ENCODE results near the gene SEPTIN12.
"Not testable (repeated sequence)": the region's sequence is repeated elsewhere in the genome, so short reads cannot be mapped to it uniquely, and the experiment has no call there.

SEPTIN12 gene

DNA sequence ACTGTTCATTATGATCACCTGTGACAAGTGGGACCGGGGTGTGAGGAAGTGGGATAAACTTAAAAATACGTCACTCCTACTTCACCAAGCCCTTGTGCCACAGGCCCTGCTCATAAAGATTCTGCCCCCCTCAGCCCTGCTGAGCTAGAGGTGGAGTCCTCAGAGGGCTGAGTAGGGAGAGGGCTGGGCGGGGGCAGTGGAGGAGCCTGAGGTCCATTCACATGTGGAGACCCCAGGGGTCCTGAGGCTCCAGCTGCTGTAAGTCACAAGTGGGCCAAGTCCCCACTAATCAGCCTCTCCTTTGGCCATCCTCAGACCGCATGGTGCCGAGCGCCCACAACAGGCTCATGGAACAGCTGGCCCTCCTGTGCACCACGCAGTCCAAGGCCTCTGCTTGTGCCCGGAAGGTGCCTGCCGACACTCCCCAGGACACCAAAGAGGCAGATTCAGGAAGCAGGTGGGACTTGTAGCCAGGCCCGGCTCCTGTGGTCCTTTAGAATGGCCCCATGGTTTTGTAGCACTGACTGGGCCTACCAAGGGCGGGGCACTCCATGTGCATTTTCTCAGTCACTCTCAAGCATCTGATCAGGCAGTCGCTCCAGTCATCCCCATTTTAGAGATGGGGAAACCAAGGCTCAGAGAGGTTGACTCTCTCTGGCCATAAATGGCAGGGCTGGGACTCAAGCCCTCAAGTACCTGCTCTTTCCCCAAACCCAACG, 43.4 kb downstream of the SEPTIN12 start:
- Histone ChIP-seq H3K9me3 (ENCODE audit: control insufficient read depth, low read length) (no peaks in the 10 kb centered on the region), H3K9ac (no peak overlapping the region), H3K27me3 (ENCODE audit: control insufficient read depth, insufficient read depth, low read length) (no peaks in the 10 kb centered on the region), H3K27ac (no peak overlapping the region), H3K36me3 (ENCODE audit: control insufficient read depth, insufficient read depth, low read length) (no peaks in the 10 kb centered on the region), H3K4me1 (peaks cover 9% of the 10 kb centered on the region), H2AFZ (no peak overlapping the region), H3K4me2 (ENCODE audit: low read length) (no peak overlapping the region), H3K4me3 (ENCODE audit: low read depth, low read length) (no peak overlapping the region), H3K79me2 (no peaks in the 10 kb centered on the region)
- TF ChIP-seq, protein P1, sequence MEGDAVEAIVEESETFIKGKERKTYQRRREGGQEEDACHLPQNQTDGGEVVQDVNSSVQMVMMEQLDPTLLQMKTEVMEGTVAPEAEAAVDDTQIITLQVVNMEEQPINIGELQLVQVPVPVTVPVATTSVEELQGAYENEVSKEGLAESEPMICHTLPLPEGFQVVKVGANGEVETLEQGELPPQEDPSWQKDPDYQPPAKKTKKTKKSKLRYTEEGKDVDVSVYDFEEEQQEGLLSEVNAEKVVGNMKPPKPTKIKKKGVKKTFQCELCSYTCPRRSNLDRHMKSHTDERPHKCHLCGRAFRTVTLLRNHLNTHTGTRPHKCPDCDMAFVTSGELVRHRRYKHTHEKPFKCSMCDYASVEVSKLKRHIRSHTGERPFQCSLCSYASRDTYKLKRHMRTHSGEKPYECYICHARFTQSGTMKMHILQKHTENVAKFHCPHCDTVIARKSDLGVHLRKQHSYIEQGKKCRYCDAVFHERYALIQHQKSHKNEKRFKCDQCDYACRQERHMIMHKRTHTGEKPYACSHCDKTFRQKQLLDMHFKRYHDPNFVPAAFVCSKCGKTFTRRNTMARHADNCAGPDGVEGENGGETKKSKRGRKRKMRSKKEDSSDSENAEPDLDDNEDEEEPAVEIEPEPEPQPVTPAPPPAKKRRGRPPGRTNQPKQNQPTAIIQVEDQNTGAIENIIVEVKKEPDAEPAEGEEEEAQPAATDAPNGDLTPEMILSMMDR (IDR thresholded peaks at IDR 0.05), result no peak

DNA sequence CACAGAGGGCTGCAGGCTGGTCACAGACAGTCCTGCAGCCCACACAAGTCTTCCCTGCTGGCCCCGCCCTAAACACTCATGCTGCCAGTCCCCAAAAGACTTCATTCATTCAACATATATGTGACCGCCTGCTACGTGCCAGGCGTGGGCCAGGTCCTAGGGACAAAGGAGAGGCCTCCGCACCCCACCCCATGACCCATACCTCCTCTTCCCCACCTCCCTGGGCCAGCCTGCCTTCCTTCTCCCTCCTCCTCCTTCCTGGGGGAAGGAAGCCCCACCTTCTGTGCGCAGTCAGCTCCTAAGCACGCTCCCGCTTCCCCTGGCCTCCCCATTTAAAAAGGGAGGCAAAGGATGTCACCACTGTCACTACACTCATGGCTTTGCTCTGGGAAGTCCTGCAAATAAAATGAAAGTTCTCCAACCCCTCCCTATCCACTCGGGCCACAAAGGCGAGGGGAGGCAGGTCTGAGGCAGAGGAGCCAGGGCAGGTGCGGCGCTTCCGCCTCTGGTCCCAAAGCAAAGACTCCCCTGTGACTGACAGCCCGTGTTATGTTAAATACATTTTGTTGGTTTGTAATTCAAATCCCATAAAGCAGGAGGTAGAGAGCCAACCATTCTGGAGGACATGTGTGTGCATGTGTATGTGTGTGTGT, 44.8 kb downstream of the SEPTIN12 start:
- TF ChIP-seq, protein P1 (IDR thresholded peaks at IDR 0.05), result no peak
- H3K27me3 ChIP-seq (ENCODE audit: control insufficient read depth, insufficient read depth, low read length), result no peaks in the 10 kb centered on the region
- peak overlapping the region; percentile 79 for H2AFZ ChIP-seq
- no peak overlapping the region for H3K9ac ChIP-seq
- H3K4me3 ChIP-seq (ENCODE audit: low read depth, low read length), result no peak overlapping the region
- no peaks in the 10 kb centered on the region for H3K36me3 ChIP-seq (ENCODE audit: control insufficient read depth, insufficient read depth, low read length)
- no peaks in the 10 kb centered on the region for H3K9me3 ChIP-seq (ENCODE audit: control insufficient read depth, low read length)
- H3K4me2 ChIP-seq (ENCODE audit: low read length), result no peak overlapping the region
- no peaks in the 10 kb centered on the region for H3K79me2 ChIP-seq
- peaks cover 9% of the 10 kb centered on the region for H3K4me1 ChIP-seq
- no peak overlapping the region for H3K27ac ChIP-seq

DNA sequence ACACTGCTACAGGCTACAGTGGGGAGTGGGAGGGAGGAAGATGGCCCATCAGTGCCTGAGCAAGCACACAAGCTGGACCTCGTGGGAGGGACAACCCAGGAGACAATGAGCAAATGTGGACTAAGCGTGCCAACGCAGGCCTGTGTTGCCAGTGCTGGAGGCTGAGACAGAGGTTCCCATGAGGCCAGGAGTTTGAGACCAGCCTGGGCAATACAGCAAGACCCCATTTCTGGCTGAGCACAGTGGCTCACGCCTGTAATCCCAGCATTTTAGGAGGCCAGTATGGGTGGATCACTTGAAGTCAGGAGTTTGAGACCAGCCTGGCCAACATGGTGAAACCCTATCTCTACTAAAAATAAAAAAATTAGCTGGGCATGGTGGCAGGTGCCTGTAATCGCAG, 49.8 kb downstream of the SEPTIN12 start:
- not testable (repeated sequence) for H3K36me3 ChIP-seq (ENCODE audit: control insufficient read depth, insufficient read depth, low read length); H3K9me3 ChIP-seq (ENCODE audit: control insufficient read depth, low read length); H3K4me3 ChIP-seq (ENCODE audit: low read depth, low read length); H3K4me2 ChIP-seq (ENCODE audit: low read length); H2AFZ ChIP-seq; H3K9ac ChIP-seq; H3K79me2 ChIP-seq; H3K27ac ChIP-seq; H3K27me3 ChIP-seq (ENCODE audit: control insufficient read depth, insufficient read depth, low read length)
- peaks cover 12% of the 10 kb centered on the region for H3K4me1 ChIP-seq

DNA sequence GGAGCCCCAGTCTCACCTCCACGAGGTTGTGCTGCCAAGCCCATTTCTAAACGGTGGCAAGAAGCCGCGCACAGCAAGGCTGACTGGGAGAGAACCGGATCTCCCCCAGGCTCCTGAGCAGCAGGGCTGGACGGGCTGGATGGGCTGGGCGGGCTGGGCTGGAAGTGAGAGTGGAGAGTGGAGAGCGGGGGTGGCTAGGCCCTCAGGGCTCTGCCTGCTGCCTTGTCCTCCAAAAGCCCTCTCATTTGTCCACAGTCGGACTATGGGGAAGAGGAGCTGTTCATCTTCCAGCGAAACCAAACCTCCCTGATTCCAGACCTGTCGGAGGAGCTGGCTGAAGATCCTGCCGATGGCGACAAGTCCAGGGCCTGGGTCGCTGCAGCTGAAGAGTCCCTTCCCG, 50.6 kb downstream of the SEPTIN12 start:
- H3K79me2 ChIP-seq, result no peaks in the 10 kb centered on the region
- H3K9ac ChIP-seq, result no peak overlapping the region
- no peak overlapping the region for H3K27ac ChIP-seq
- no peaks in the 10 kb centered on the region for H3K9me3 ChIP-seq (ENCODE audit: control insufficient read depth, low read length)
- H3K4me3 ChIP-seq (ENCODE audit: low read depth, low read length), result no peak overlapping the region
- TF ChIP-seq, protein P1 (IDR thresholded peaks at IDR 0.05), result no peak
- H3K4me1 ChIP-seq, result peaks cover 6% of the 10 kb centered on the region
- no peaks in the 10 kb centered on the region for H3K36me3 ChIP-seq (ENCODE audit: control insufficient read depth, insufficient read depth, low read length)
- no peak overlapping the region for H2AFZ ChIP-seq
- H3K4me2 ChIP-seq (ENCODE audit: low read length), result no peak overlapping the region
- no peaks in the 10 kb centered on the region for H3K27me3 ChIP-seq (ENCODE audit: control insufficient read depth, insufficient read depth, low read length)

DNA sequence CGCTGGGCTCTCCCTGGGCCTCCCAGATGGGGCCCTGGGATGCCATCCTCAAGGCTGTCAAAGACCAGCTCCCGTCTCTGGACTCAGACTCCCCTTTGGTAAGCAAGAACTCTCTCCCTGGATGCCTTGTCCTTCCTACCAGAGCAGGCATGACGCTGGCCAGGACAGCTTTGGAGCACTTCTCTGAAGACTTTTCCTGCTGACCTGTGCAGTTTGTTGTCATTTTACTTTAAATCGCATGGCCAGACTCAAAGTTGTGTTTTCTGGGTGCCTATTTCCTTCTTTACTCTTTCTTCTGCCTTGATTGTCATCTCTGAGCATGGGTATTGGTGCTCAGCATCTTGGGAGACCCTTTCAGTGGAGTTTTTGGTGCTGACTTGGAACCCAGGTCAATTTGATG, 51.6 kb downstream of the SEPTIN12 start:
- H3K9ac ChIP-seq, result no peak overlapping the region
- H3K4me3 ChIP-seq (ENCODE audit: low read depth, low read length), result no peak overlapping the region
- no peaks in the 10 kb centered on the region for H3K36me3 ChIP-seq (ENCODE audit: control insufficient read depth, insufficient read depth, low read length)
- H3K27ac ChIP-seq, result no peak overlapping the region
- no peak overlapping the region for H2AFZ ChIP-seq
- no peaks in the 10 kb centered on the region for H3K79me2 ChIP-seq
- H3K4me2 ChIP-seq (ENCODE audit: low read length), result no peak overlapping the region
- H3K9me3 ChIP-seq (ENCODE audit: control insufficient read depth, low read length), result no peaks in the 10 kb centered on the region
- no peaks in the 10 kb centered on the region for H3K27me3 ChIP-seq (ENCODE audit: control insufficient read depth, insufficient read depth, low read length)
- TF ChIP-seq, protein P1 (IDR thresholded peaks at IDR 0.05), result no peak
- peaks cover 6% of the 10 kb centered on the region for H3K4me1 ChIP-seq

All from parathyroid adenoma (tissue), 2 donors.